Activated CD4-positive, alpha-beta T cell treated with anti-CD3 and anti-CD28 coated beads, Interleukin-2, Interleukin-4, amounts not matched to agents 100 ng/mL and 50 ng/mL, durations not matched to agents 16 hours and 8 hours (primary cell): ENCODE results near the gene IARS2.
"Not testable (repeated sequence)": the region's sequence is repeated elsewhere in the genome, so short reads cannot be mapped to it uniquely, and the experiment has no call there.

Source experiments
- DNase-seq: peaks from one replicate; pipeline ENCODE4 v3.0.0-alpha.2; 2020; ENCODE audit warnings: low spot score

IARS2 gene

GRCh38 chr1:220094016-220094911 lies at the start of gene IARS2:
TSS of gene IARS2 (plus strand) at chr1:220094132. CDS start at chr1:220094217, 85 bp downstream.
- DNase-seq = peak; percentile 89

- no peak for DNase-seq
Observed at GRCh38 chr1:220044678-220045355, 49.1 kb upstream of the IARS2 start.

DNA sequence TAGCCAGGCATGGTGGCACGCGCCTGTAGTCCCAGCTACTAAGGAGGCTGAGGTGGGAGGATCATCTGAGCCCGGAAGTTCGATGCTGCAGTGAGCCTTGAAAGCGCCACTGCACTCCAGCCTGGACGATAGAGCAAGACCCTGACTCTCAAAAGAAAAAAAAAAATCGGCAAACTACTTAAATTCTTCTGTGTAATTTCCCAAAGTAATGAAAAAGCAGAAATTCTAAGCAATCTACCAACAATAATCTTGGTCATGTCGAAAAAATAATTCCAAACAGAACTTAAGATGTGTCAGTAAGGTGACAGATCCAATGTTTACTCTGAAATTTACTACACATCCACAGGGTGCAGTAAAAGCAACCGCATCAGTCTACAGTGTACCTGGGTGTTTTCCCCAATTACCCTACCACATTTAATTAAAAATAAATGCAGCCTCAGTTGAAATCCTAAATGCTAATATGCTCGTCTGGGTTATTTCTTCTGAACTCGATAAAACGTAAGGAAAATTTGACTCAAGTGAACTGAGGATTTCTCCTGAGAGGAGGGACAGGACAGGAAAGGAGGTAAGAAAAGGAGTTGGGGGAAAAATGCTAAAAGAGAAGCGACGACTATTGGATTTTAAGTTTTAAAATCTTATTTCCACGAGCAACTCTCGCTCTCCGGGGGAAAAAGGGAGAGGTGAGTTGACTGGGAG lies 48.4 kb upstream of the IARS2 start:
- DNase-seq = peak; percentile 35

DNA sequence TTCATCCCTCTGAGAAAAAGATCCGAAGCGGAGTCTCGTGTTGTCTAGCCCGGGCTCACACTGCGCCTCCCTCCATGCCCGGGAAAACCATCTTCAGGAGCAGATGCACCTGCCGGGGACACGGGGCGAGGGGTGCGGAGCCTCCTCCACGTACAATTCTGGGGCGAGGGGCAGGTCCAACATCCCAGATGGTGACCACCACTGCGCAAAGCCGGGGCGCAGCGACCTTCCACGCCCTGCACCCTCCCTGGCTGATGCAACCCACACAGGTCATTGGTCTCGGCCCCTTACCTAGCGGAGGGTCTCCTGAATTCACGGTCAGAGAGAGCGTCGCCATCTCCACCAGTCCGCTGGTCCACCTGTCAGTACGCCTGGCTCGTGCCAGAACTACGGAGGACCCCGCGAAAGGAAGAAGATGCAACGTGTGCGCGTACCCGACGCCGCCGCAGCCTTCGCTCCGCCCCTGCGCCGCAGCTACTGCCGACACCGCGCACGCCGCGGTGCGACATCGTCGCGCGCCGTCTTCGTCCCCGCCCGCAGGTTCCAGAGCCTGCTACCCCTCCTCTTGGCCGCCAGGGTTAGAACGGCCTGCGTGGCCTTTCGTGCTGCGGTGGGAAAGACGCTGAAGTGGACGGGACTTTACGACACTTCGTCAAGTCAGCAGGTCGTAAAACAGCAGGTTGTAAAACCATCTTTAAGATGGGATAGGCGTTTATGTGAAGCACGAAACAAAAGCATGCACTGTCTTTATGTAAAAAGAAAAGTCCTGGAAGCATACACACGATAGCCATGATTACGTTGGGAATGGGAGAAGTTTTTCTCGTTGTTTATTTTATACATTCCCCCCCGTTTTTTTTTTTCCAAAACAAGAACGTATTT lies 47.6 kb upstream of the IARS2 start, which contains the start of gene EPRS1:
Gene EPRS1 (minus strand): TSS at position 454 of the 879 bp plus-strand sequence. CDS start 117 bp downstream, at position 337.
- DNase-seq = peak; percentile 96

DNA sequence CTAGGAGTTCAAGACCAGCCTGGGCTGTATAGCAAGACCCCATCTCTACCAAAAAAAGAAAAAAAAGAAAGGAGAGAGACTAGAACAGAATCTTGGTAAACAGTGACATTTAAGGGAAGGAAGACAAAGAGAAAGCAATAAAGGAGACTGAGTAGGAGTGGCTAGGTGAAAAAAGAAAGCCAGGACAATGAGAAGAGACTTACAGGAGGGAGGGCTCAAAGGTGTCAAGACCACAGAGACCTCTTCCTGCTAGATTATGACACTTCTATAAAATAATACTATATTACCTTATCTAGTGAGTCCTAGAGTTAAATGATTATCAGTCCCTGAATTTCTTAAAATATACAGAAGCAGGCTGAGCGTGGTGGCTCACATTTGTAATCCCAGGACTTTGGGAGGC lies 37.6 kb upstream of the IARS2 start:
- DNase-seq = no peak

DNA sequence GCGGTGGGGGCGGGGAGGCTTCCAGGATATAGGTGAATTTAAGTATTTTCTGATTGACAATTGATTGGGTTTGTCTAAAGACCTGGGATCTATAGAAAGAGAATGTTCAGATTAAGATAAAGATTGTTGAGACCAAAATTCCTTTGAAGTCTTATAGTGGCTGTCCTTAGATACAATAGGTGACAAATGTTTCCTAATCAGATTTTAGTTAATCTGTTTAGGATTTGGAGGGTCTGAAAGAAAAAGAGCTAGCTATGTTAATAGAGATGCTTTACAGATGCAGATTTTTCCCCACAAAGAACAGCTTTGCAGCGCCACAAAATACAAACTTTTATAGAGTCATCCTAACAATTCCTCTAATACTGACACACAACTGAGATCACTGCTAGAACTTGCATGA lies 33.1 kb upstream of the IARS2 start:
- DNase-seq = no peak

DNA sequence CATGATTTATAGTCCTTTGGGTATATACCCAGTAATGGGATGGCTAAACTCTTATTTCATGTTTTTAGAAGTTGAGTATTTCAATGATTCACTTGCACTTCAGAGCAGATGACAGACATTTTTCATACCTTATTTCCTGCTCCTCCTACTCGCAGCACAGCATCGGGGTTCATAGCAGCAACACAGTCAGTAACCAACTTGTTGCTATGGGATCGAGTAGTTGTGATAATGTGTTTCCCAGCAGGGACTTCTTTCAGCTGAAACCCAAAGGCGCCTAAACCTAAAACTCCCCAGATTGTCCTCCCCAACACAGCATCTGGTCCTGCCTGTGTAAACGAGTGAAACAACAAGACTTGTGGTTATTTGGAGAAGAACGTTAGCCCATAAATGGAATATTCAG lies 31.3 kb upstream of the IARS2 start:
- DNase-seq = no peak

- no peak for DNase-seq
Observed at GRCh38 chr1:220067269-220068204, 26.4 kb upstream of the IARS2 start.

DNA sequence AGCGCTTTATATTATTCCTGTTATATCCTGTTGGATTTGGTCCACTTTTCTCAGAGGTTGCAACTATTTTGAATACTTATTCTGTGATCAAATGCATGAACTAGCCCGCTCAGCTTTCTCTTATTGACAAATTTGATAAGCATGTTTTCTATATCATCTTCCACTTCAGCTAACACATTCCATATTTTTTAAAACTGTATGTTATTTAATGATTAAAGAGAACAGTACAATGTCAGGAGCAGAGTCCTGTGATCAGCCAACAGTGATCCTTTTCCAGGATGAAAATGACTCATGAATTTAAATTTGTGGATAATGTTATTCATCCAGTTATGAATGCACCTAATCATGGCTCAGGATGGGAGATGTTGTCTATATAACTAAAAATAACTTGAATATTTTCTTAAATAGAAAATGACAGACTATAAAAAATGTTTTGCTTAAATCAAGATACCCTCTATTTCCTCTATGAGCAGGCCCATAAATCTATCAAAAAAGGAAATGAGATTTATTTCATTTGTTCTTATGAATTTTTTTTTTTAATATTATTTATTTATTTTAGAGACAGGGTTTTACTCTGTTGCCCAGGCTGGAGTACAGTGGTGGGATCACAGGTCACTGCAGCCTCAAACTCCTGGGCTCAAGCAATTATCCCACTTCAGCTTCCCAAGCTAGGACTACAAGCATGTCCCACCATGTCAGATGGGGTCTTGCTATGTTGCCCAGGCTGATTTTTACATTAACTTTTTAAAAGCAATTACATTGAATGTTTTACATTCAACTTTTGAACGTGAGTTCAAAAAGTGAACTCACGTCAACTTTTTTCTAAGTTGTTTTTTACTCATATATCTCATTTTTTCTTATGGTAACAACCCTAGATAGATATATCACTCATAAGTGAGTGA lies 16.8 kb upstream of the IARS2 start:
- no peak for DNase-seq

GRCh38 chr1:220077887-220078286 lies 16.0 kb upstream of the IARS2 start:
- no peak for DNase-seq

DNA sequence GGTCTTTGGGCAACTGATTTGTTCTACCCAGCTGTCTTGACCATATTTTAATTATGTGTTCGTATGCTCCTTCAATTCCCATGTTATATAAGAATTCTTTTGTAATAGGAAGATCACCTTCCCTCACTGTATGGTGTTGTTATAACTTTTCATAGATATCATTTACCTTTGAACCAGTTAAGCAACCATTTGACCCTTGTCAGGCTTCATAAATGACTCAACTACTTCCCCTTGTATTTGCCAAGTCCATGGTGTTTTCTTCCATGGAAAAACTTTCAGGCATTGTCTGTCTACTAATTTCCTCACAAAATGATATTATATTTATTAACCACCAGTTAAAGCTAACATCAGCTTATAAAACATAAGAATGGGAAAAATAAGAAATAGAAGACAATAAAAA lies 9.5 kb upstream of the IARS2 start:
- no peak for DNase-seq

GRCh38 chr1:220086261-220086686 lies 7.7 kb upstream of the IARS2 start:
- DNase-seq = not testable (repeated sequence)

GRCh38 chr1:220089650-220090556 lies 4.0 kb upstream of the IARS2 start, which contains the start of gene BPNT1:
TSS of gene BPNT1 (minus strand) at chr1:220089788. CDS start at chr1:220079846, 9,942 bp downstream.
- peak; percentile 97 for DNase-seq

DNA sequence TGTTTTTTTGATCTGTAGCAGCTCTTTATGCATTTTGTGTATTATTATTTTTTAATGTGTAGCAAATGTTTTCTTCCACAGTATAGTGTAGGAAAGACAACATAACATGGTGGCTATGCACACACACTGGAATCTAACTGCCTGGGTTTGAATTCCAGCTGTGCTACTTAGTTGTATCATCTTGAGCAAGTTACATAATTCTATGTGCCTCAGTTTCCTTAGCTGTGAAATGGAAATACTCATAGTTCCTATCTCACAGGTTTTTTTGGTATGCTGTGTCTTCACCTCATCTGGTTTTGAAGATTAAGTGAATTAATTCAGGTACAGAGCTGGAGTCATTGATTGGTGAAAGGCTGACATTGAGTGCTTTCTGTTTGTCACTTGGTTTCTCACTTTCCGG lies 1.2 kb upstream of the IARS2 start:
- DNase-seq = no peak

DNA sequence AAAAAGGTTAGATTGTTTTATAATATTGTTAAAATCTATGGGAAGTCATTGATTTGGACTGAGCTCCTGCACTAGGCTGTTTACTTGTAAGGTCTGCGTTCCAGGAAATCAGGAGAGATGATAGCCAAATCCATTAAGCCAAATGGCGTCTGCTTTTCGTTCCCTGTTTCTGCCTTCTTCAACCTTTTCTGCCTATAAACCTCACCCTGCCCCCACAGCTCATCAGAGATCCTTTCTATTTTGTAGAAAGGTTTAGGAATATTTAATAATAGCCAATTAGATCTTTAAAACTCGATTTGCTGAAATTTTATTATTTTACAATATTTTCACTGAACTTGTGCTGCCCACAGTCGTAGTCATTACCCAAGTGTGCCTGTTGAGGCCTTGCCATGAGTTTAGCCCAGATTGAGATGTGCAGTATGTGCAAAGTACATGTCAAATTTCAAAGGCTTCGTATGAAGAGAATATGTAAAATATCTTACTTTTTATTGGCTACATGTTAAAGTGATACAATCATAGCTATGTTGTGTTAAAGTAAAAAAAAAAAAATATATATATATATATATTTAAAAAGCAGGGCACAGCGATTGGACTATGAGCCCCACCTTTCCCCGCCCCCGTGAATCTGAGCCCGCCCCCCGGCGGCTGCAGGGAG lies 444 bp upstream of the IARS2 start:
- DNase-seq = no peak

DNA sequence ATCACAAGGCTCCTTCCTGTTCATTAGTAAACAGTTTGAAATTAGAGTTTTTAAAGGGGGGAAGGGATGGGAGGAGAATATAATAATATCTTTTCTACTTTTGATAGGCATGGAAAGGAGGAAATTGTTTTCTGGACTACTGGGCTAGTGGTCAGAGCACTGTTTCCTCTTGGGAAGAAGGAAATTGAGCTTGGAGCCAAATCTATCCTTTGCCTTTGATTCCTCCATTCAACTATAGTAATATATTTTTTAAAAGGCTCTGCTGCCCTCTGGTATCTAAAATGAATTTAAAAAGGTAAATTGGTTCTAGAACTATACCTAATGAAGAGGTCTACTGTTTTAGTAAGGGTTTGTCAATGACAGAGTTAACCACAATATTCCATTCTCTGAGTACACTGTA lies 5.9 kb downstream of the IARS2 start:
- DNase-seq = no peak

GRCh38 chr1:220110473-220110872 lies 16.5 kb downstream of the IARS2 start:
- not testable (repeated sequence) for DNase-seq

- not testable (repeated sequence) for DNase-seq
Observed at GRCh38 chr1:220112600-220112999, 18.7 kb downstream of the IARS2 start.
